Measurements from ENCODE around the gene MBTD1. TPM values are rescaled to one million over a fixed set of nuclear protein-coding genes. Genes with fewer than 3 reads are reported as not detected.

Gene MBTD1
- total RNA-seq, 1 experiment from 2014 or later, result 40.6 TPM

- no peak for TF ChIP-seq JUN (CRISPR knock-in tag; IDR thresholded peaks at IDR 0.05)
- no peak for TF ChIP-seq KAT7 (CRISPR knock-in tag; IDR thresholded peaks at IDR 0.05; ENCODE audit: borderline replicate concordance)
- no peak for TF ChIP-seq TEAD4 (CRISPR knock-in tag; IDR thresholded peaks at IDR 0.05)
- TF ChIP-seq ZNF396 (CRISPR knock-in tag; IDR thresholded peaks at IDR 0.05; ENCODE audit: borderline replicate concordance), result no peak
- TF ChIP-seq MYBL2 (CRISPR knock-in tag; IDR thresholded peaks at IDR 0.05), result no peak
- TF ChIP-seq AR (CRISPR knock-in tag; IDR thresholded peaks at IDR 0.05), result no peak
Measured at GRCh38 chr17:51191895-51192294, 68.0 kb downstream of the MBTD1 start (continued).

GRCh38 chr17:51189628-51190027, 70.2 kb downstream of the MBTD1 start:
- ChIA-PET POLR2A (no interaction called here), CTCF (no interaction called here)
- no peaks in the 10 kb centered on the region for H3K4me1 Mint-ChIP-seq
- DNase-seq (ENCODE audit: low spot score) (no peak), ATAC-seq (no peak)
- H3K27ac Mint-ChIP-seq, result no peak overlapping the region
- H3K9me3 Mint-ChIP-seq, result no peaks in the 10 kb centered on the region
- no peaks in the 10 kb centered on the region for H3K27me3 Mint-ChIP-seq (ENCODE audit: low read depth)
- H3K36me3 Mint-ChIP-seq, result peaks cover 61% of the 10 kb centered on the region
- H3K4me3 Mint-ChIP-seq, result no peak overlapping the region
- no peak for TF ChIP-seq ZSCAN18 (CRISPR knock-in tag; IDR thresholded peaks at IDR 0.05)
- no peak for TF ChIP-seq ZNF138 (CRISPR knock-in tag; conservative IDR thresholded peaks at IDR 0.05)
- no peak for TF ChIP-seq JUN (CRISPR knock-in tag; IDR thresholded peaks at IDR 0.05)
- TF ChIP-seq NR2C2 (CRISPR knock-in tag; IDR thresholded peaks at IDR 0.05), result no peak
- TF ChIP-seq AR (CRISPR knock-in tag; IDR thresholded peaks at IDR 0.05), result no peak
- no peak for TF ChIP-seq ZNF671 (CRISPR knock-in tag; IDR thresholded peaks at IDR 0.05)
- TF ChIP-seq ETV6 (CRISPR knock-in tag; IDR thresholded peaks at IDR 0.05), result no peak
- TF ChIP-seq ZNF416 (CRISPR knock-in tag; IDR thresholded peaks at IDR 0.05), result no peak
- TF ChIP-seq IRF2 (CRISPR knock-in tag; IDR thresholded peaks at IDR 0.05; ENCODE audit: borderline replicate concordance, low read depth), result no peak
- no peak for TF ChIP-seq TP53 (CRISPR knock-in tag; IDR thresholded peaks at IDR 0.05)
- TF ChIP-seq PRRX2 (CRISPR knock-in tag; IDR thresholded peaks at IDR 0.05), result no peak
- TF ChIP-seq NFE2L1 (CRISPR knock-in tag; IDR thresholded peaks at IDR 0.05), result no peak
- no peak for TF ChIP-seq SP1 (CRISPR knock-in tag; conservative IDR thresholded peaks at IDR 0.05)

- CTCF ChIA-PET, result no interaction called here
- H3K27ac Mint-ChIP-seq, result no peak overlapping the region
Measured at GRCh38 chr17:51189162-51189561, 70.7 kb downstream of the MBTD1 start.

More at GRCh38 chr17:51189162-51189561, 70.7 kb downstream of the MBTD1 start:
- Mint-ChIP-seq H3K4me3 (no peak overlapping the region), H3K4me1 (no peaks in the 10 kb centered on the region), H3K36me3 (peaks cover 63% of the 10 kb centered on the region), H3K27me3 (ENCODE audit: low read depth) (no peaks in the 10 kb centered on the region), H3K9me3 (no peaks in the 10 kb centered on the region)
- TF ChIP-seq JUN (CRISPR knock-in tag; IDR thresholded peaks at IDR 0.05), result no peak
- TF ChIP-seq PRRX2 (CRISPR knock-in tag; IDR thresholded peaks at IDR 0.05), result no peak
- POLR2A ChIA-PET, result no interaction called here
- ATAC-seq (no peak), DNase-seq (ENCODE audit: low spot score) (no peak)

All from WTC11 (cell line).